Lower leg skin (tissue), 4 donors: ENCODE data around the gene BICD2. TPM values are rescaled to one million over a fixed set of nuclear protein-coding genes. Genes with fewer than 3 reads are reported as not detected.
"Not testable (repeated sequence)": the region's sequence is repeated elsewhere in the genome, so short reads cannot be mapped to it uniquely, and the experiment has no call there.

Experiments
- DNase-seq, 2 donors: peaks; one replicate each; pipeline ENCODE4 v3.0.0-alpha.2; 2019; ENCODE audit warnings: low spot score in 2 of 2
- H3K4me3 ChIP-seq: fragments of 200-600 bp; sonication (generic); 2 replicates; pipeline ENCODE4 v1.5.1; 2017; ENCODE audit warnings: mild to moderate bottlenecking, low read depth; ENCODE audit not compliant: poor library complexity, severe bottlenecking
- POLR2A ChIP-seq, 2 donors: fragments of 450-650 bp; IDR thresholded peaks; one replicate each; pipeline ENCODE4 v1.6.1; 2016 to 2017; ENCODE audit warnings: antibody characterized with exemption in 2 of 2, mild to moderate bottlenecking in 1 of 2, moderate library complexity in 1 of 2
- WGBS, 2 donors: methylation state at CpG; one replicate each; pipeline ENCODE4 v1.1.5; 2018; 5-methylcytosine and 5-hydroxymethylcytosine counted together
- intact Hi-C: fragments of 100-400 bp; cut with DNase I; formaldehyde crosslinking; loops from one replicate; pipeline ENCODE4 v1.15.0; 2023; ENCODE audit warnings: low total_unique reads
- total RNA-seq, 4 donors: library from RNA; depleted of rRNA; stranded (reverse); fragments of >200 nt; gene quantifications; one replicate each; pipeline ENCODE4 v1.1.0, GENCODE V29; 2016
- TF ChIP-seq, protein P1 (sequence below), 3 donors: fragments of 450-650 bp; IDR thresholded peaks; one replicate each; pipeline ENCODE4 v1.5.1; 2016; ENCODE audit warnings: antibody characterized with exemption in 3 of 3, mild to moderate bottlenecking in 3 of 3, moderate library complexity in 2 of 3

The BICD2 gene
- 100 to 1,000 TPM; 177 to 182 (median 180) TPM for total RNA-seq

DNA sequence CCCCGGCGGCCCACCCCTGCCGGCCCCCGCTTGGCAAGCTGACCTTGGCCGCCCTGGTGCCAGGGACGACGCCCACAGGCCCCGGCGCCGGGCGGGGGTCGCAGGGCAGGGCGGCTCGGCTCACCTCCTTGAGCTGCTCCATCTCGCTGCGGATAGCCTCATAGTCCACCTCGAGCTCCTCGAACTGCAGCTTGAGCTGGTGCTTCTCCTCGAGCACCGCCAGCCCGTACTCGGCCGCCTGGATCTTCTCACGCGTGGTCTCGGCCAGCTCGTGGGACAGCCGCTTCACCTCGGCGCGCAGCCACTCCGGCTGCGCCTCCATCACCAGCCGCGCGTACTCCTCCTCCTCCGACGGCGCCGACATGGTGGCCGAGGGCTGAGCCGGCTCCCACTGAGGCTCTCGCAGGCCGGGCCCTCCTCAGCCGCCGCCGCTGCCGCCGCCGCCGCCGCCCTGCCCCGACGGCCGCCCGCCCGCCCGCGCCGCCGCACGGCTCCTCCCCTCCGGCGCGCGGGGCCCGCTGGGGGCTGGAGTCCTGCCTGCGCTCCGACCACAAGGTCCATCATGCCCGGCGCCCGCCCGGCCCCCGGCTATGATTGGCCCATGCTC is at the start of gene BICD2:
BICD2 (minus strand) TSS at position 453 of the 607 bp plus-strand sequence; CDS start at position 364, 89 bp downstream.
- intact Hi-C loops: no loop called here
- H3K4me3 ChIP-seq: peak within 1 kb of the TSS; percentile 94
- no peak for DNase-seq
- WGBS, 2 donors: 0% methylated on average over 35 of the region's 74 CpGs; no CpG with 5 or more reads in 1 of the 2 donors
- TF ChIP-seq, protein P1, sequence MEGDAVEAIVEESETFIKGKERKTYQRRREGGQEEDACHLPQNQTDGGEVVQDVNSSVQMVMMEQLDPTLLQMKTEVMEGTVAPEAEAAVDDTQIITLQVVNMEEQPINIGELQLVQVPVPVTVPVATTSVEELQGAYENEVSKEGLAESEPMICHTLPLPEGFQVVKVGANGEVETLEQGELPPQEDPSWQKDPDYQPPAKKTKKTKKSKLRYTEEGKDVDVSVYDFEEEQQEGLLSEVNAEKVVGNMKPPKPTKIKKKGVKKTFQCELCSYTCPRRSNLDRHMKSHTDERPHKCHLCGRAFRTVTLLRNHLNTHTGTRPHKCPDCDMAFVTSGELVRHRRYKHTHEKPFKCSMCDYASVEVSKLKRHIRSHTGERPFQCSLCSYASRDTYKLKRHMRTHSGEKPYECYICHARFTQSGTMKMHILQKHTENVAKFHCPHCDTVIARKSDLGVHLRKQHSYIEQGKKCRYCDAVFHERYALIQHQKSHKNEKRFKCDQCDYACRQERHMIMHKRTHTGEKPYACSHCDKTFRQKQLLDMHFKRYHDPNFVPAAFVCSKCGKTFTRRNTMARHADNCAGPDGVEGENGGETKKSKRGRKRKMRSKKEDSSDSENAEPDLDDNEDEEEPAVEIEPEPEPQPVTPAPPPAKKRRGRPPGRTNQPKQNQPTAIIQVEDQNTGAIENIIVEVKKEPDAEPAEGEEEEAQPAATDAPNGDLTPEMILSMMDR (IDR thresholded peaks at IDR 0.05): no peak
- TF ChIP-seq POLR2A (IDR thresholded peaks at IDR 0.05): no peak

DNA sequence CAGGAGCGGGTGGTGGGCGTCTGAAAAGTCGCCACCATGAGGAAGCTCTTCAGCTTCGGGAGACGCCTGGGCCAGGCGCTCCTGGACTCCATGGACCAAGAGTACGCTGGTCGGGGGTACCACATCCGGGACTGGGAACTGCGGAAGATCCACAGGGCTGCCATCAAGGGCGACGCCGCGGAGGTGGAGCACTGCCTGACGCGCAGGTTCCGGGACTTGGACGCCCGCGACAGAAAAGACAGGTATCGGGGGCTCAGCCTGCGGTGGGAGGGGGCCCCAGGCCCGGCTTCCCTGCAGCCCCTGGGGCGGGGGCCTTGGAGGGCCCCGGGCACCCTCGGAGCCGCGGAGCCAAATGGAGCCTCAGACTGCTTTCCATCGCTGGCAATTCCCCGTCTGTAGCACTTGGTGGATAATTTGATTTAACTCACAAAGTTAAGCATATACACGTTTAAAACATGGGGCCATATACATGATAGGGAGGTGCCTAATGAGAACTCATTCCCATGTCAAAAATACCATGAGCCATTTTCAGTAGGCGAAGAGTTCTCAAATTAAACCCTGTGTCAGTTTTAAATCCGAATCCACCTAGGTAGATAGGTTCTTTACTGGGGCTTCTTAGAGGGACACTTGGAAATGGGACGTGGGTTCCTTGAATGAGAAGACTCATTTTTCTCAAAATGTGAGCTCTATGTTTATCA is 45.1 kb upstream of the BICD2 start:
- DNase-seq: not testable (repeated sequence)
- WGBS, 2 donors: 9 to 15% methylated on average over 29 to 32 of the region's 34 CpGs
- intact Hi-C loops: loop anchor here (10.0 kb wide), 1 partner anchor 665 kb away; no protein-coding TSS in a partner anchor

DNA sequence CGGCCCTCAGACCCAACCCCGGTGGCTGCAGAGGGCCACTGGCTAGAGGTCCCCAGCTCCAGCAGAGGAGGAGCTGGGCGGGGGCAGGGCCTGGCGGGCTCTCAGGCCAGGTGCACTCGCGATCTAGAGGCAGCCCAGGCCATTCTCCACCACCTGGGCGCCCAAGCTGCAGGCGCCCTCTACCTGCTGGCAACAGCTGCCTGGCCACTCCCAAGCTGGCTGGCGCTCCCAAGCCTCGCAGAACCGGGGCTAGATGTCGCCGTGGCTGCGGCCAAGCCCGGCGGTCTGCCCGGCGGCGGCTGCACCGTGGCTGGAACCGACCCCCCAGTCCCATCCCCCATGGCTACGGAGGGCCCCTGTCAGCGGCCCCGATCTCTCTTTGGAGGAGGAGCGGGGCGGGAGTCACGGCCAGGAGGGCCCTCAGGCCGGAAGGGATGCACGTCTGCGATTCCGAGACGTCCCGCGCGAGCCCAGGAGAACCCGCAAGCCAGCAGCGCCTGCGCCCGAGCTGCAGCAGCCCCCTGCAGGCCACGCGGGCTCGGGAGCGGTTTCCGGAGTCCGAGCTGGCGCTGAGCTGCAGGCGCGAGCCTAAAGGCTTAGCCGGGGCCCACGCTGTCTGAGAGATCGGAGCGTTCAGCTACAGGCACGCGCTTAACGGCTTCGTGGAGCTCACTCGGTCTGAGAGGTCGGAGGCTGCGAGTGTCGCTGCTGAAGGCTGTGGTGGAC is 44.3 kb upstream of the BICD2 start:
- peak in 1 of 2 donors; percentile 93 for DNase-seq
- WGBS, 2 donors: 2 to 3% methylated on average over 20 to 56 of the region's 60 CpGs
- no peak for TF ChIP-seq POLR2A (IDR thresholded peaks at IDR 0.05)
- TF ChIP-seq, protein P1 (IDR thresholded peaks at IDR 0.05): no peak
- intact Hi-C loops: loop anchor here (10.0 kb wide), 1 partner anchor 664 kb away; no protein-coding TSS in a partner anchor
- H3K4me3 ChIP-seq: no peak overlapping the region

More for the DNA sequence above, 45.1 kb upstream of the BICD2 start:
- not testable (repeated sequence) for H3K4me3 ChIP-seq

DNA sequence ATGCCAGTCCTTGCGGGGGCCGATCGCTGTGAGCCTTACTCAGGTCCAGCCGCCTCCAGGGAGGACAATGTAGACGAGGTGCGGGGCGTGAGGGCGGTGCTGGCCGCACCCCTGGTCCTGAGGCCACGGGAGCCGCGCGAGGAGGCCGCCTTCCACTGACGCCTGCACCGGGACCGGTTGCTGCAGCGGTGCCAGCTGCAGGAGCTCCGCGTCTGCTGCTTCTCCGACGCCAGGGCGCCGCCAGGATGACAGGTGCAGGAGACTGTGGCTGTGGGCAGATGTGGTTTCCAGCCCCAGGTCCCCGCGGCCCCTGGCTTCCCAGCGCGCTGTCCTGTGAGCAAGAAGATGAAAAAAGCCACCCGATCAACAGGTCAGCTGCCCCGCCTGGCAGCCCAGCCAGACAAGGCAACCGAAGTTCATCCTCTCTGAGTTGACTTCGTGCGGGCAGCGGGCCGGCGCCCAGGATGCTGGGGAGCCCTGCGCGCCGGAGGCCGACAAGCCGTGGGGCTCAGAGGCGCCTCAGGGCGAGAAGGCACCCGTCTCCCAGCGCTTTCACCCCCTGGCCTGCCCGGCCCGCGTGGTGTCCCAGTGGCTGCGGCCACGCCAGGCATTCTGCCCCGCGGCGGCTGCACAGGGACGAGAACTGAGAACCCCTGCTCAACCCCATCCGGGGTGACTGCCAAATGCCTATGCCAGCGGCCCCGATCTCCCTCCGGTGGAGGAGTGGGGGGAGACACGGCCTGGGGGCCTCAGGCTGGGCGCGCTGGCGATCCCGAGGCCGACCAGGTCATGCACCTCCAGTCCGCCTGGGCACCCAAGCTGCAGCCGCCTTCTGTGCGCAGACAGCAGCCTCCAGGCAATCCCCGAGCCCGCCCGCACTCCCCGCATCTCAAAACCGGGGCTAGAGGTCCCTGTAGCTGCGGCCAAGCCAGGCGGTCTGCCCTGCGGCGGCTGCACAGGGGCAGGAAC is 43.4 kb upstream of the BICD2 start:
- WGBS, 2 donors: 2 to 3% methylated on average over 23 to 55 of the region's 76 CpGs
- DNase-seq: no peak
- TF ChIP-seq POLR2A (IDR thresholded peaks at IDR 0.05): no peak
- TF ChIP-seq, protein P1 (IDR thresholded peaks at IDR 0.05): no peak
- intact Hi-C loops: loop anchor here (10.0 kb wide), 1 partner anchor 663 kb away; no protein-coding TSS in a partner anchor
- no peak overlapping the region for H3K4me3 ChIP-seq

DNA sequence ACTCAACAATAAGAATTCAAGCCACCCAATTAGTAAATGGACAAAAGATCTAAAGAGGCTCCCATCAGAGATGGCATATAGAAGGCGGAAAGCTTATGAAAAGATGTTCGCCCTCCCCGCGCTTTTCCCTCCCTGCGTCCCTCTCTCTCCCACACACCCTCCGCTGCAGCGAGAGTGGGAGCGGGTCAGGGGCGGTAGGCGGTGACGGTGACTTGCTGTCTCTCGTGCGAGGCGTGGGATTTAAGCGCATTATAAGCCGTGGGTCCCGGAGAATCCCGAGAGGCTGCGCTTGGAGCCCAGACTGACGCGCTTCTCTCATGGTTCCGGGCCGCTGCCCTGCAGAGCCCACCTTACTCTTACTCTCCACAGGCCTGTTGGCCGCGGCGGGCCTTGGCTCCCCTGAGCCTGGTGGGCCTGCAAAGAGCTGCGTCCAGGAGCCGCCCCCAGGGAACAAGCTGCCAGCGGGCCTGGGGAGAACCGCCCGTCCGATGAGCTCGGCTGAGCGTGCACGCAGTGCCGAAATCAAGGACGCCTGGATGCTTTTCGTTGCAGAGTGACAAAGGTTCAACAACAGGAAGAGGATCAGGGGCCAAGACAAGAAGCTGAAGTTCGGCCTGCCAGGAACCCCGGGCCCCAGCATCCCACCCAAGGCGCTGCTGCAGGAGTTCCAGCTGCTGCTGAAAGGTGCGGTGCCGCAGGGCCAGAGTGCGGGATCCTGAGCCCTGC is 42.6 kb upstream of the BICD2 start:
- WGBS, 2 donors: 11 to 12% methylated on average over 37 to 42 of the region's 44 CpGs
- no peak overlapping the region for H3K4me3 ChIP-seq
- DNase-seq: no peak
- TF ChIP-seq, protein P1 (IDR thresholded peaks at IDR 0.05): no peak
- no peak for TF ChIP-seq POLR2A (IDR thresholded peaks at IDR 0.05)
- intact Hi-C loops: loop anchor here (10.0 kb wide), 1 partner anchor 662 kb away; no protein-coding TSS in a partner anchor
